NCI-H526 (cell line): Measurements from ENCODE around the gene IKZF4.
"Not testable (repeated sequence)": the region's sequence is repeated elsewhere in the genome, so short reads cannot be mapped to it uniquely, and the experiment has no call there.

Source experiments
- DNase-seq, 2 experiments: peaks; one replicate each; lab custom pipeline; 2025; lab: John Stamatoyannopoulos, UW

IKZF4 gene

GRCh38 chr12:56040151-56040550, 19.3 kb downstream of the IKZF4 start:
- DNase-seq, result no peak

- DNase-seq, result peak in 1 of 2 experiments; percentile 50
Measured at GRCh38 chr12:56040963-56041551, 20.2 kb downstream of the IKZF4 start.

GRCh38 chr12:56041552-56042429, 20.9 kb downstream of the IKZF4 start, which contains the start of gene RPS26:
TSS of gene RPS26 (plus strand) at chr12:56041918. CDS start at chr12:56042167, 249 bp downstream.
- peak; percentile 98 to 99 for DNase-seq

- not testable (repeated sequence) for DNase-seq
Measured at GRCh38 chr12:56042430-56042813, 21.6 kb downstream of the IKZF4 start.

GRCh38 chr12:56042843-56043242, 22.0 kb downstream of the IKZF4 start:
- no peak for DNase-seq

- no peak for DNase-seq
Measured at GRCh38 chr12:56046027-56046780, 25.4 kb downstream of the IKZF4 start.

- no peak for DNase-seq
Measured at GRCh38 chr12:56053407-56053893, 32.6 kb downstream of the IKZF4 start.

GRCh38 chr12:56059964-56060363, 39.1 kb downstream of the IKZF4 start:
- DNase-seq, result not testable (repeated sequence)

GRCh38 chr12:56061982-56062381, 41.1 kb downstream of the IKZF4 start:
- no peak for DNase-seq

GRCh38 chr12:56062996-56063395, 42.2 kb downstream of the IKZF4 start:
- no peak for DNase-seq

GRCh38 chr12:56071648-56072047, 50.8 kb downstream of the IKZF4 start:
- no peak for DNase-seq

GRCh38 chr12:56074396-56074795, 53.6 kb downstream of the IKZF4 start:
- DNase-seq, result no peak

GRCh38 chr12:56077966-56078365, 57.1 kb downstream of the IKZF4 start:
- DNase-seq, result not testable (repeated sequence)

GRCh38 chr12:56078427-56078826, 57.6 kb downstream of the IKZF4 start:
- DNase-seq, result no peak

- DNase-seq, result peak; percentile 81 to 90
Measured at GRCh38 chr12:56078931-56079722, 58.3 kb downstream of the IKZF4 start.

GRCh38 chr12:56079723-56080555, 59.1 kb downstream of the IKZF4 start, which contains the start of gene ERBB3:
TSS of gene ERBB3 (plus strand) at chr12:56080165. CDS start at chr12:56080301, 136 bp downstream.
- peak; percentile 79 to 90 for DNase-seq

- peak; percentile 18 to 55 for DNase-seq
Measured at GRCh38 chr12:56080556-56081138, 59.8 kb downstream of the IKZF4 start.

GRCh38 chr12:56081393-56082347, 60.8 kb downstream of the IKZF4 start:
- DNase-seq, result peak in 1 of 2 experiments; percentile 33

- no peak for DNase-seq
Measured at GRCh38 chr12:56082382-56082781, 61.5 kb downstream of the IKZF4 start.
